Colon (tissue), 2 donors: Measurements from ENCODE around the gene ZNF426.
"Not testable (repeated sequence)": the region's sequence is repeated elsewhere in the genome, so short reads cannot be mapped to it uniquely, and the experiment has no call there.

Experiments
- FAIRE-seq: peaks from 2 replicates; lab custom pipeline; 2012; peaks lifted over from hg19 to GRCh38; lab: Jason Lieb, UNC
- donor health status: control.
- donor health status: control.

ZNF426 gene

GRCh38 chr19:9538183-9539058 lies at the start of gene ZNF426:
ZNF426 (minus strand) TSS chr19:9538645; CDS start chr19:9536232, 2,413 bp downstream.
- FAIRE-seq, result no peak

GRCh38 chr19:9586764-9587163 lies 48.3 kb upstream of the ZNF426 start:
- no peak for FAIRE-seq

GRCh38 chr19:9584073-9584833 lies 45.8 kb upstream of the ZNF426 start, which contains the start of gene ZNF121:
ZNF121 (minus strand) TSS chr19:9584504; CDS start chr19:9568097, 16,407 bp downstream.
- FAIRE-seq, result no peak

GRCh38 chr19:9582081-9582725 lies 43.8 kb upstream of the ZNF426 start:
- FAIRE-seq, result not testable (repeated sequence)

GRCh38 chr19:9580728-9581127 lies 42.3 kb upstream of the ZNF426 start:
- FAIRE-seq, result no peak

GRCh38 chr19:9570255-9570654 lies 31.8 kb upstream of the ZNF426 start:
- FAIRE-seq, result no peak

- no peak for FAIRE-seq
These were observed 28.3 kb upstream of the ZNF426 start for GRCh38 chr19:9566729-9567128.

GRCh38 chr19:9565900-9566705 lies 27.7 kb upstream of the ZNF426 start:
- FAIRE-seq, result no peak

GRCh38 chr19:9552536-9553274 lies 14.3 kb upstream of the ZNF426 start:
- no peak for FAIRE-seq

- no peak for FAIRE-seq
These were observed 9.4 kb upstream of the ZNF426 start for GRCh38 chr19:9547870-9548269.

GRCh38 chr19:9541281-9541680 lies 2.8 kb upstream of the ZNF426 start:
- not testable (repeated sequence) for FAIRE-seq

- not testable (repeated sequence) for FAIRE-seq
These were observed 1.5 kb upstream of the ZNF426 start for GRCh38 chr19:9539921-9540320.

- FAIRE-seq, result not testable (repeated sequence)
These were observed 756 bp upstream of the ZNF426 start for GRCh38 chr19:9539201-9539600.

- no peak for FAIRE-seq
These were observed 2.5 kb downstream of the ZNF426 start for GRCh38 chr19:9535934-9536333.

GRCh38 chr19:9531933-9532332 lies 6.5 kb downstream of the ZNF426 start:
- no peak for FAIRE-seq

GRCh38 chr19:9528757-9529336 lies 9.6 kb downstream of the ZNF426 start:
- no peak for FAIRE-seq

- no peak for FAIRE-seq
These were observed 14.5 kb downstream of the ZNF426 start for GRCh38 chr19:9523885-9524474.

GRCh38 chr19:9507285-9507684 lies 31.2 kb downstream of the ZNF426 start:
- no peak for FAIRE-seq

GRCh38 chr19:9500796-9501195 lies 37.6 kb downstream of the ZNF426 start:
- FAIRE-seq, result no peak
